ENCODE results near the gene ZNF683. TPM values are rescaled to one million over a fixed set of nuclear protein-coding genes. Genes with fewer than 3 reads are reported as not detected.

ZNF683 gene
- total RNA-seq, 1 donor from 2014 or later: not detected

- no peaks in the 10 kb centered on the region for H3K27me3 ChIP-seq
- H3K4me1 ChIP-seq: no peaks in the 10 kb centered on the region
- no peak for DNase-seq (ENCODE audit: low spot score in 2 of 2)
- no peak overlapping the region for H3K27ac ChIP-seq
- intact Hi-C loops (cut with DNase I): no loop called here
- no peaks in the 10 kb centered on the region for H3K9me3 ChIP-seq
- H3K4me3 ChIP-seq: no peak overlapping the region
- no peak for TF ChIP-seq CTCF (IDR thresholded peaks at IDR 0.05)
- no peaks in the 10 kb centered on the region for H3K36me3 ChIP-seq
Measured at GRCh38 chr1:26404641-26405040, 32.1 kb upstream of the ZNF683 start.

- H3K27me3 ChIP-seq: no peaks in the 10 kb centered on the region
- no peaks in the 10 kb centered on the region for H3K9me3 ChIP-seq
- no peak overlapping the region for H3K27ac ChIP-seq
- H3K4me3 ChIP-seq: no peak overlapping the region
- intact Hi-C loops (cut with DNase I): no loop called here
- H3K36me3 ChIP-seq: no peaks in the 10 kb centered on the region
- no peak for DNase-seq (ENCODE audit: low spot score in 2 of 2)
- H3K4me1 ChIP-seq: no peaks in the 10 kb centered on the region
- TF ChIP-seq CTCF (IDR thresholded peaks at IDR 0.05): no peak
Measured at GRCh38 chr1:26403656-26404055, 31.1 kb upstream of the ZNF683 start.

- no peak for TF ChIP-seq CTCF (IDR thresholded peaks at IDR 0.05)
- H3K27me3 ChIP-seq: no peaks in the 10 kb centered on the region
- no peaks in the 10 kb centered on the region for H3K4me1 ChIP-seq
- no peak overlapping the region for H3K4me3 ChIP-seq
- intact Hi-C loops (cut with DNase I): no loop called here
- H3K27ac ChIP-seq: no peak overlapping the region
- no peak for DNase-seq (ENCODE audit: low spot score in 2 of 2)
- no peaks in the 10 kb centered on the region for H3K9me3 ChIP-seq
- H3K36me3 ChIP-seq: no peaks in the 10 kb centered on the region
Measured at GRCh38 chr1:26401891-26402290, 29.3 kb upstream of the ZNF683 start.

GRCh38 chr1:26399034-26399433, 26.5 kb upstream of the ZNF683 start:
- H3K9me3 ChIP-seq: no peaks in the 10 kb centered on the region
- no peak for TF ChIP-seq CTCF (IDR thresholded peaks at IDR 0.05)
- no peak overlapping the region for H3K27ac ChIP-seq
- no peaks in the 10 kb centered on the region for H3K36me3 ChIP-seq
- H3K4me1 ChIP-seq: no peaks in the 10 kb centered on the region
- H3K27me3 ChIP-seq: no peaks in the 10 kb centered on the region
- no peak overlapping the region for H3K4me3 ChIP-seq
- no peak for DNase-seq (ENCODE audit: low spot score in 2 of 2)
- intact Hi-C loops (cut with DNase I): no loop called here

- TF ChIP-seq CTCF (IDR thresholded peaks at IDR 0.05): no peak
- intact Hi-C loops (cut with DNase I): no loop called here
- H3K36me3 ChIP-seq: no peaks in the 10 kb centered on the region
- H3K4me3 ChIP-seq: no peak overlapping the region
- no peaks in the 10 kb centered on the region for H3K4me1 ChIP-seq
- no peak overlapping the region for H3K27ac ChIP-seq
- H3K27me3 ChIP-seq: no peaks in the 10 kb centered on the region
- DNase-seq (ENCODE audit: low spot score in 2 of 2): no peak
- no peaks in the 10 kb centered on the region for H3K9me3 ChIP-seq
Measured at GRCh38 chr1:26395754-26396153, 23.2 kb upstream of the ZNF683 start.

GRCh38 chr1:26391450-26391849, 18.9 kb upstream of the ZNF683 start:
- no peak overlapping the region for H3K4me3 ChIP-seq
- intact Hi-C loops (cut with DNase I): no loop called here
- no peaks in the 10 kb centered on the region for H3K9me3 ChIP-seq
- no peaks in the 10 kb centered on the region for H3K27me3 ChIP-seq
- no peak for DNase-seq (ENCODE audit: low spot score in 2 of 2)
- H3K27ac ChIP-seq: no peak overlapping the region
- no peaks in the 10 kb centered on the region for H3K36me3 ChIP-seq
- TF ChIP-seq CTCF (IDR thresholded peaks at IDR 0.05): no peak
- no peaks in the 10 kb centered on the region for H3K4me1 ChIP-seq

Measured in ascending aorta (tissue), 2 donors.